Measurements from ENCODE around the gene PDSS2.
"Not testable (repeated sequence)": the region's sequence is repeated elsewhere in the genome, so short reads cannot be mapped to it uniquely, and the experiment has no call there.

The PDSS2 gene

GRCh38 chr6:107369493-107369892 is 89.9 kb downstream of the PDSS2 start:
- no peak for DNase-seq (ENCODE audit: low read depth in 4 of 4, low spot score in 1 of 4)

DNA sequence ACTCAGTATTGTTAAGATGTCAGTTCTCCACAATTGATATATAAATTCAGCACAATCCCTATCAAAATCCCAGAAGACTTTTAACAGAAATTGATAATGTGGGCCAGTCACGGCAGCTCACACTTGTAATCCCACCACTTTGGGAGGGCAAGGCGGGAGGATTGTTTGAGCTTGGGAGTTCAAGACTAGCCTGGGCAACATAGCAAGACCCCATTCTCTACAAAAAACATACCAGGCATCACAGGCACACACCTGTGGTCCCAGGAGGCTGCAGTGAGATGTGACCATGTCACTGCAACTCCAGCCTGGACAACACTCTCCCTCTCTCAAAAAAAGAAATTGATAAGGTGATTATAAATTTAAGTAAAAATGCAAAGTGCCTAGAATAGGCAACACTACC is 90.9 kb downstream of the PDSS2 start:
- DNase-seq (ENCODE audit: low read depth in 4 of 4, low spot score in 1 of 4) = no peak

GRCh38 chr6:107364173-107364572 is 95.2 kb downstream of the PDSS2 start:
- not testable (repeated sequence) for DNase-seq (ENCODE audit: low read depth in 4 of 4, low spot score in 1 of 4)

DNA sequence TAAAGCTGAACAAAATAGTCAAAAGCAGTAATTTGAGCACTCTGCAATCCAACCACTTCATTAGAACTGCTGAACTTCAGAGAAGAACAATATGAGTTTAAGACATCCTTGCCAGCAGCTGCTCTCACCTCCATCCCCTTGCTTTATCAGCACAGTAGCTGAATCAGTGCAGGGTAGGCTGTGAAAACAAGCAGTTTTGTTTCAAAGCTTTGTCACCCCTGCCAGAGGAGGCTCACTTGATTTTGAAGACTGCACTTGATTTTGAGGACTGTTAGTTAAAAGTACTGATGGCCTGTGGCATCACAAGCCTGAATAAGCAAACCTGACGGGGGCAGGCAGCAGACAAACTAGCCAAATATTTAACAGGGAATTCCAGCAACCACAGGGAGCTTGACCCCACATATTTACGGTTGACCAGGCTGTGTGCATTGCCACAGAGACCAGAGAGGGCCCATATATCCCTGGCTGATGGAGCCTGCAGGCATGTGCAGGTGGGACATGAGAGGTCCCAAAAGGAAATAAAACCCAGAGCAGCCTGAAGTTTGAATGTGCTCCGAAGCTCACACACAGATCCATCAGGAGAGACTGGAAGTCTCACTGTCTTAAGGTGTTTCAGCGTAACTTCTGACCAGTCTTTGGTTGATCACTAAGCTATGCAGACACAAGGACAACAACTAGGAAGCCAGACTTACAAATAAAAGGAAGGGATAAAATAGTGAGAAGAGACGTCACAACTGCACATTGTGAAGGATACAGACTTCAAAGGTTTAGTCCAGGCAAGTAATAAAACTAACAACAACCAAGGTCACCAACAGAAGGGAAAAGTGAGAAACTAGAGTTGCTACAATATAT is 97.4 kb downstream of the PDSS2 start:
- DNase-seq (ENCODE audit: low read depth in 4 of 4, low spot score in 1 of 4) = no peak

- no peak for DNase-seq (ENCODE audit: low read depth in 4 of 4, low spot score in 1 of 4)
These were observed 98.9 kb downstream of the PDSS2 start for GRCh38 chr6:107360476-107360875.

DNA sequence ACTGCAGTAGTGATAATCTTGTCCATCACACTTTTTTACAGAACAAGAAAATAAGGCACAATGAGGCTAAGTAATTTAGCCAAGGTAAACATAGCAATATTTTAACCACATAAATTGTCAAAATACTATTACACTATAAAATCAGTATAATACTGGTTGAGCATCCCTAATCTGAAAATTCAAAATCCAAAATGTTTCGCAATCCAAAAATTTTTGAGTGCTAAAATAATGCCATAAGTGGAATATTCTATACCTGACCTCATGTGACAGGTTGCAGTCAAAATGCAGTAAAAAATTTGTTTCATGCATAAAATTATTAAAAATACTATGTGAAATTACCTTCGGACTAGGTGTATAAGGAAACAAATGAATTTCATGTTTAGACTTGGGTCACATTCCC is 101.5 kb downstream of the PDSS2 start:
- no peak for DNase-seq (ENCODE audit: low read depth in 4 of 4, low spot score in 1 of 4)

DNA sequence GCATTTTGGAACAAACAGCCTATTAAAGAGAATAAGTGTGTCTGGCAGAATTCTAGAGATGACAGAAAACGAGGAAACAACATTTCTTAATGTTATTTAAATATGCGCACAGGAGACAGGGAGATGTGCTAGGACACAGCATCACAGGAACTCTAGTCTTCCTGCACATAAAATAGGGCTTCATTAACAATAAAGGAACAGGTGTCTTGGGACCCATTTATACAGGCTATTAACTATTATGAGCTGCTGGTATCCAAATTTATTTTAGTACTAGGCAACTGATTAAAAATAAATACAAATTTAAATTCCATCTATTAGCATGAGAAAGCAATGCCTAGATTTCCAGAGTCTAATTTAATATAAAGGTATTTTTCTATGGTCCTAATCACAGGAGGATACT is 102.3 kb downstream of the PDSS2 start:
- DNase-seq (ENCODE audit: low read depth in 4 of 4, low spot score in 1 of 4) = no peak

- no peak for DNase-seq (ENCODE audit: low read depth in 4 of 4, low spot score in 1 of 4)
These were observed 103.7 kb downstream of the PDSS2 start for GRCh38 chr6:107355659-107356058.

GRCh38 chr6:107354451-107354850 is 104.9 kb downstream of the PDSS2 start:
- no peak for DNase-seq (ENCODE audit: low read depth in 4 of 4, low spot score in 1 of 4)

- no peak for DNase-seq (ENCODE audit: low read depth in 4 of 4, low spot score in 1 of 4)
These were observed 105.5 kb downstream of the PDSS2 start for GRCh38 chr6:107353773-107354382.

- DNase-seq (ENCODE audit: low read depth in 4 of 4, low spot score in 1 of 4) = no peak
These were observed 111.1 kb downstream of the PDSS2 start for GRCh38 chr6:107348224-107348623.

GRCh38 chr6:107345393-107345792 is 114.0 kb downstream of the PDSS2 start:
- DNase-seq (ENCODE audit: low read depth in 4 of 4, low spot score in 1 of 4) = no peak

DNA sequence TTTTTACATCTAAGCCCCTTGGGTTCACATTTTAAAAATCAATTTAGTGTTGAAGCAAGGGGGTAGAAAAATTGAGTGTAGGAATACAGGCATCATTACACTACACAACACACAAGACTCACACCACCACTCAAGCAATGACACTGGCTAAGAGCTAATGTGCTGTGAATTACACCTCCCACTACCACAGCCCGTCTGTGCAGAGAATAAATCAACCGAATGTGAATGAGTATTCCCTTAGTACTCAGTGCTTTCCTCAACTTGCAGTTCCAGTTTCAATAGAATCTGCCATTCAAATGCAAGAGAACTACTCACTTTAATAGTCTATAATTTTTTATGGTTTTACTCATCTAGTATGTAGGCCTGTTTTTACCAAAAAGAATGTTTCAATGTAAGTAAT is 114.4 kb downstream of the PDSS2 start:
- DNase-seq (ENCODE audit: low read depth in 4 of 4, low spot score in 1 of 4) = no peak

DNA sequence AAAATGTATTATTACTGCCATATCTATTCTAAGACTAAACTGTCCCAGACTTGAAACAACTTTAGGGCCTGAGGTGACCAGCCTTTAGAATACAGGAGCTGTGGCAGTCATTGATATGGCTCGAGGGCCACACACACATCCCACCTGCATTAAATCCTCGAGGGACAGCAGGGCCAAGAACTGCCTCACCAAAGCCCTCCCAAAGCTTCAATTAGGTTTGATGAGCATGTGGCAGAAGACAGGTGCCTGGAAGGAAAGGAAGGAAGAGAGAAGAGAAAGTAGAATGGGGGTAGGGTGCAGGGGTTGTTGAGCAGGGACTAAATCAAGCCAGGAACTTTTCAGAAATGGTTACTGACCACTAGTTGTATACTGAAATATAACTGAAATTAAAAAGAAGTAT is 115.0 kb downstream of the PDSS2 start:
- no peak for DNase-seq (ENCODE audit: low read depth in 4 of 4, low spot score in 1 of 4)

- DNase-seq (ENCODE audit: low read depth in 4 of 4, low spot score in 1 of 4) = no peak
These were observed 117.2 kb downstream of the PDSS2 start for GRCh38 chr6:107342144-107342543.

- DNase-seq (ENCODE audit: low read depth in 4 of 4, low spot score in 1 of 4) = no peak
These were observed 118.5 kb downstream of the PDSS2 start for GRCh38 chr6:107340881-107341280.

DNA sequence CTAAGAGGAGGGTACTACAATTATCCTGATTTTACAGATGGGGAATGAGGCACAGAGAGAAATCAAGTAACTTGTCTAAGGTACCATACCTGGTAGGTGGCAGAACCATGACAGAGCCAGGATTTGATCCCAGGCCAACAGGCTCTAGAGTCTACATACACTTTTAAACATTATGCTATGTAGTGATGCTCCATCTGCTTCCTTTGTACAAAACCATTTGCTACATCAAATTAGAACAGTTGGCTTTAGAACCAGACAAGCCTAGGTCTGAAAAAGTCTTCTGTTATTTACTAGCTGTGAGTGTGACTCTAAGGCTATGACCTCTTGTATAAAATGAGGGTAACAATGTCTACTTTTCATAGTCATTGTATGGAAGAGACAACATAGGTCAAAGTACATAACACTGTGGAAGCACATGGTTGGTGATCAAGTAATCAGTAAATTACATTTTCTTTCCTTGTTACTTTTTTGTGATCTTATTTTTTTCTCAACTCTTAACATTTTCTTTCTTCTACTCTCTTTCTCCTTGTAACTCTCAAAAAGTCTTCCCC is 122.1 kb downstream of the PDSS2 start:
- DNase-seq (ENCODE audit: low read depth in 4 of 4, low spot score in 1 of 4) = no peak

- DNase-seq (ENCODE audit: low read depth in 4 of 4, low spot score in 1 of 4) = no peak
These were observed 125.3 kb downstream of the PDSS2 start for GRCh38 chr6:107334026-107334425.

GRCh38 chr6:107333491-107333890 is 125.9 kb downstream of the PDSS2 start:
- DNase-seq (ENCODE audit: low read depth in 4 of 4, low spot score in 1 of 4) = no peak

- no peak for DNase-seq (ENCODE audit: low read depth in 4 of 4, low spot score in 1 of 4)
These were observed 127.7 kb downstream of the PDSS2 start for GRCh38 chr6:107331409-107332386.

DNA sequence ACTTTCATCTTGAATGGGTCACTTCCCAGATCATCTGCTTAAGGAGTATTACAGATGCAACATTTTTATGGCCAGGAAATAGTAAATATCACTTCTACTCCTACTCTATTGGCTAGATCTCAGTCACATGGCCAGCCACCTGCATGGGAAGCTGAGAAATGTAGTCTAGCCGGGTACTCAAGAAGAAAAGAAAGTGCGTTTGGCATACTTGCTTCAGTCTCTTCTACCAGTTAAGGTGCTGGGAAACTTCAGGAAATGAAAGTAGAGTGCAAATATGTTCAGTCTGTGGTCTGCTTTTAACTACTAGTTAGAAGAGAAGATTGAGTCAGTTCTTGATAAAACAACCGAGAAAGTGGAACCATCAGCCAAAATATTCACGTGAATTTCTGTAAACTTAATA is 129.2 kb downstream of the PDSS2 start:
- DNase-seq (ENCODE audit: low read depth in 4 of 4, low spot score in 1 of 4) = no peak
